GM13976 (cell line): ENCODE measurements around the gene OPRM1.

ENCODE experiments used
- DNase-seq: peaks from one replicate; pipeline ENCODE4 v3.0.0; 2012; ENCODE audit warnings: low spot score
- CTCF ChIP-seq: IDR thresholded peaks from 2 replicates; pipeline ENCODE4 v1.5.1; 2012; ENCODE audit warnings: borderline replicate concordance, mild to moderate bottlenecking; ENCODE audit not compliant: insufficient read depth; ENCODE audit errors: extremely low read depth, missing control alignments, control extremely low read depth
- in situ Hi-C: fragments of 300-500 bp; cut with MboI; formaldehyde crosslinking; loops from one replicate; pipeline ENCODE4 v1.12.0; 2022; ENCODE audit warnings: low sequenced_read_pairs, mixed read lengths, inconsistent platforms; ENCODE audit not compliant: unreplicated experiment

The OPRM1 gene

DNA sequence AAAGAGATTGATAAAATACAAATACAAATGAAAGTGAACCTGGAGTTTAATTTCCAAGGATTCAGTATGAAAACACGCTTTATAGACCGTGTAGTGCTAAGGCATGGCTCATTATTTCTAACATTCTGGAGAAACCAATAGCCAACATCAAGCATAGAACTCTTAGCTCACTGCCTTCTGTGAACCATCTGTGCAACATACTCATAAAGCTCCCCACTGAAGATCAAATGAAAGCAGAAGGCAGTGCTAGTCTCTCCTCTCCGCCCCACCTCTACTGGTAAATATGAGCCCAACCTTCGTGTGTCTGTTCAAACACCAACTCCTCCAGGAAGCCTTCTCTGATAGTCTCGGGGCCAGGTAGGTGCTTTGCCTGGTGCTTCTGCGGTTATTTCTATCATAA is 163.9 kb downstream of the OPRM1 start:
- DNase-seq, result no peak
- no peak for TF ChIP-seq CTCF
- in situ Hi-C loops, result no loop called here

DNA sequence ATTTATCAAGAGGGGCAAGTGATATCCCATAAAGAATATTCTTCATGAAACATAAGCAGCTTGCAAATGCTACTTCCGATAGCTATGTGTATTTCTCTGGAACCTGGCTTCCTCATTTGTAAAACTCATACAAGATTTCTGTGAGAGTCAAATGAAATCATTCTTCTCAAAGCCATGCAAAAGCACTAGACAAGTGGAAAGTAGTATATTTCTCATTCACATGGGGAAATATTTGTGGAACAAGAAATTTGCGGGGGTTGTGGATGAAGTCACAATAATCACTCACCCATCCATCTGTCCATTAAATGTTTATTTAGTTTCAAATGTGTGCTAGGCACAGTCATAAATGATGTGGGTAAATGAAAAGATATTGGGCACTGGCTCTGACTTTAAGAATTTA is 167.1 kb downstream of the OPRM1 start:
- in situ Hi-C loops, result no loop called here
- no peak for DNase-seq
- TF ChIP-seq CTCF, result no peak

DNA sequence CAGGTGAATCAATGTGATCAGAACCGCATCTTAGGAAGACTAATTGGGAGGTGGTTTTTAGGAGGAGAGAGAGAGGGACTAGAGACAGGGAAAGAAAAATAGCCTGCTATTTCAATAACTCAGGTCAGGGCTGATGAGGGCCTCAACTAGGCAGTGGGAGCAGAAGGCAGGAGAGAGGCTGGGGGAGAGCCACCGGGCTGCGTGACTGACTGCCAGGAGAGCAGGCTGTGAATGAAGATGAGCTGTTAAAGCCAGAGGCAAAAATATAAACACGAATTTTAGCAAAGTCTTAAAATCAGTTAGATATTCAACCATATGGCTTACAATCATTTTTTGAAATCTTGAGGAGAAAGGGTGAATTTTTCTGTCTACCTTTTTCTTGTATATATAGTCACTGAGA is 168.0 kb downstream of the OPRM1 start:
- TF ChIP-seq CTCF, result no peak
- no peak for DNase-seq
- in situ Hi-C loops, result no loop called here

DNA sequence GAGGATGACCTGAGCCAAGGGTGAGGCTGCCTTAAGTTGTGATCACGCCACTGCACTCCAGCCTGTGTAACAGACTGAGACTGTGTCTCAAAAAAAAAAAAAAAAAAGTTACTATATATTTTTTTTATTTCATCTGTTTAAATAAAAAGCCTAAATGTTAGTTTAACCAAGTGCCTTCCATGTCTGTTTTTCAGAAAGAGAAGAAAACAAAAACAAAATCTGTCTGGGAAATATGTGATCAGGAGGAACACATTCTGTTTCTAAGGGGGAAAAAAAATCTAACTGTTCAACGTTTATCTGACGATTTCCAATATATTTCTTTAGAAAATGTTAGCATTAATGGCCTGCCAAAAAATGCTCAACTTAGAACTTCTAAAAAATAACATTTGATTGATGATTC is 170.5 kb downstream of the OPRM1 start:
- in situ Hi-C loops, result no loop called here
- no peak for TF ChIP-seq CTCF
- DNase-seq, result no peak

DNA sequence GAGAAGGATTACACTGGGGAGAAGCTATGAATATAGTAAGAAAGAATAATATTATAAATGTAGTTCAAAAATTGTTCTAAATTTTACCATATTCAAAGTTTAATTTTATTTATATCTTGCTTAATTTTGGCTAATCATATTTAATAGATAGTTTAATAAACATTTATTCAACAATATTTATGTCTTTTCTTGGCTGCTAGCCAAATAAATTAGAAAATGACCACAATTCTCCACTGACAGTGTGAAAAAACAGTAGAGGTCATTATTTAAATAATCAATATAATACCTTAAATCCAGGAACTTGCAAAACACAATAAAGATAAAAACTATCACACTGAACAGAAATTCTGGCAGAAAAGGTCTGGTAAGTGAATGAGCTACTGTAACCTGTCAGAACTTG is 171.6 kb downstream of the OPRM1 start:
- no peak for TF ChIP-seq CTCF
- in situ Hi-C loops, result no loop called here
- no peak for DNase-seq

- in situ Hi-C loops, result no loop called here
- no peak for TF ChIP-seq CTCF
Measured at GRCh38 chr6:154213782-154214181, 174.7 kb downstream of the OPRM1 start.

DNA sequence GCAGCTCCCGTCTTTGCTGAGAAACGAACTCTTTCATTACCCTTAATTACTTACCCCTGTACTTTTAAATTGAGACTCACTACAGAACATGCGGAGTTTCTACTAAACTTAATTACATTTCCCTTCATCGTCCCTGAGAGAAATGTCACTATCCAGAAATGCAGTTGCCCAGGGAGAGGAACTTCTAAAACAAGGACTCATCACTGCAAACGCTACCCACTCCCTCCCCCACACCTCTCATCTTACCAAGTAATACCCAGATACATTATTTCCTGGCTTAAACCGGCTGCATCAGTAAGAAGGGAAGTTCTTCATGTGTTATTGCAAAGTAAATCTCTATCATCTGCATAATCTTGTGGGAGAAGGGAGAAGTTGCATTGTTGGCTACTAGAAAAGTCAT is 179.3 kb downstream of the OPRM1 start:
- DNase-seq, result no peak
- TF ChIP-seq CTCF, result no peak
- in situ Hi-C loops, result no loop called here

More at GRCh38 chr6:154213782-154214181, 174.7 kb downstream of the OPRM1 start:
- no peak for DNase-seq
